HL-60 (cell line): ENCODE results near the gene ITPR3.

ENCODE experiments used
- DNase-seq, 2 experiments: peaks; one replicate each; pipeline ENCODE4 v3.0.0-alpha.2; 2010 to 2020; ENCODE audit warnings: low read depth in 1 of 2, low spot score in 1 of 2
- H3K27ac ChIP-seq: fragments of 250-450 bp; sonication (Bioruptor Pico); replicated peaks from 2 replicates; pipeline ENCODE4 v1.5.1; 2020; ENCODE audit warnings: mild to moderate bottlenecking, moderate library complexity
- H3K27me3 ChIP-seq: fragments of 250-450 bp; sonication (Bioruptor Pico); 2 replicates; pipeline ENCODE4 v1.5.1; 2021; ENCODE audit warnings: mild to moderate bottlenecking, moderate library complexity; ENCODE audit not compliant: insufficient read depth, poor library complexity, severe bottlenecking
- H3K4me3 ChIP-seq: replicated peaks from 2 replicates; pipeline ENCODE4 v1.5.1; 2011; ENCODE audit warnings: mild to moderate bottlenecking, control low read depth, low read length; ENCODE audit not compliant: insufficient read depth
- CTCF ChIP-seq: IDR thresholded peaks from one replicate; pipeline ENCODE4 v1.5.1; 2011; ENCODE audit warnings: low read length, control low read depth, inconsistent platforms; ENCODE audit not compliant: insufficient read depth
- GABPA ChIP-seq: IDR thresholded peaks from 2 replicates; pipeline ENCODE4 v1.6.1; 2012; ENCODE audit warnings: low read depth
- POLR2AphosphoS5 ChIP-seq: IDR thresholded peaks from 2 replicates; pipeline ENCODE4 v1.6.1; 2012; ENCODE audit warnings: low read depth
- REST ChIP-seq: IDR thresholded peaks from 2 replicates; pipeline ENCODE4 v1.6.1; 2012; ENCODE audit warnings: low read depth; ENCODE audit not compliant: insufficient replicate concordance
- SPI1 ChIP-seq: IDR thresholded peaks from 2 replicates; pipeline ENCODE4 v1.6.1; 2012; ENCODE audit warnings: low read depth, mild to moderate bottlenecking, borderline replicate concordance

ITPR3 gene

DNA sequence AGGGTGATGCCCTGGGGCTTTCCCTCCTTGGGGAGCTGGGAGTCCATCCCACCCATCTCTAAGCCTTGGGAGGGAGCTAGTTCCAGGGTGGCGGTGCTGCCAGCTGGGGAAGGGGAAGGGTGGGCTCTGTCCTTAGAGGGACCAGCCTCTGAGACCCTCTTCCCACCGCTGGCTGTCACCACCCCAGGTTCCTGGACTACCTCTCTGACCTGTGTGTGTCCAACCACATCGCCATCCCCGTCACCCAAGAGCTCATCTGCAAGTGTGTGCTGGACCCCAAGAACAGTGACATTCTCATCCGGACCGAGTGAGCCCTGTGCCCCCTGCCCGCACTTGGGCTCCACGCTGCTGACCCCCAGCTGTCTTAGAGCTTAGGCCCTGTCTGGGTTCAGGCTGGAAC lies 47.2 kb downstream of the ITPR3 start:
- DNase-seq, result no peak
- Histone ChIP-seq H3K27ac (no peak overlapping the region), H3K4me3 (no peak overlapping the region), H3K27me3 (no peaks in the 10 kb centered on the region)
- TF ChIP-seq CTCF (no peak), REST (no peak), POLR2AphosphoS5 (no peak), SPI1 (no peak), GABPA (no peak)

- no peak for DNase-seq
- Histone ChIP-seq H3K4me3 (no peak overlapping the region), H3K27me3 (no peaks in the 10 kb centered on the region), H3K27ac (no peak overlapping the region)
- TF ChIP-seq SPI1 (no peak), GABPA (no peak), CTCF (no peak), POLR2AphosphoS5 (no peak), REST (no peak)
Measured at GRCh38 chr6:33668914-33669313, 47.8 kb downstream of the ITPR3 start.

DNA sequence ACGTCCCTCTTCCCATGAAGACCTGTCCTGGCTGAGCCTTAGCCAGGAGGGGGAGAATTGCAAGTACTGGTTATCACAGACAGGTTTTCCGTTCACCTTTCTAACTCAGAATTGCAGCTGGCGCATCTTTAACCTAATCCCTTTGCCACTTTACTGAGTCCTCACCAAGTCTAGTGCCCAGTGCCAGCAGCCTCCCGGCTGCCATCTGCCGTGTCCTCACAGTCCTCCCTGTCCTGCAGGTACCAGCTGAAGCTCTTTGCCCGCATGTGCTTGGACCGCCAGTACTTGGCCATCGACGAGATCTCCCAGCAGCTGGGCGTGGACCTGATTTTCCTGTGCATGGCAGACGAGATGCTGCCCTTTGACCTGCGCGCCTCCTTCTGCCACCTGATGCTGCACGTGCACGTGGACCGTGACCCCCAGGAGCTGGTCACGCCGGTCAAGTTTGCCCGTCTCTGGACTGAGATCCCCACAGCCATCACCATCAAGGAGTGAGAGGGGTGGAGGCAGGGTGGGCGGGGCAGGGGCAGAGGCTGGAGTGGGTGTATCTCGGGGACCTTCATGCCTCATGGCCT lies 49.1 kb downstream of the ITPR3 start:
- H3K27me3 ChIP-seq, result no peaks in the 10 kb centered on the region
- no peak overlapping the region for H3K4me3 ChIP-seq
- H3K27ac ChIP-seq, result no peak overlapping the region
- no peak for DNase-seq
- TF ChIP-seq POLR2AphosphoS5 (no peak), GABPA (no peak), REST (no peak), SPI1 (no peak), CTCF (no peak)
